Panc1 (cell line): ENCODE data around the gene MATCAP1. TPM values are rescaled to one million over a fixed set of nuclear protein-coding genes. Genes with fewer than 3 reads are reported as not detected.

Source experiments
- ATAC-seq: fragments of 200-7000 bp; cut with Tn5 transposase; 2 replicates; pipeline ENCODE4 v1.9.1; 2020; ENCODE audit warnings: mild to moderate bottlenecking, moderate library complexity
- BruUV-seq: library from RNA; stranded (reverse); fragments of 400-500 nt; replicated peaks from 2 replicates; lab custom pipeline; 2021; lab: Mats Ljungman, UMichigan
- CTCF ChIA-PET: fragments of 300-600 bp; sonication (Branson Sonifier 250); formaldehyde crosslinking; loops from one replicate; lab custom pipeline; 2022; ENCODE audit warnings: antibody characterized with exemption; lab: Charles Lee
- POLR2A ChIA-PET: fragments of 300-600 bp; sonication (Branson Sonifier 250); formaldehyde crosslinking; loops from one replicate; lab custom pipeline; 2022; ENCODE audit warnings: antibody characterized with exemption; lab: Charles Lee
- DNase-seq: peaks from one replicate; pipeline ENCODE4 v3.0.0-alpha.2; 2010; ENCODE audit warnings: low read depth, low spot score
- H3K27ac ChIP-seq: 2 replicates; pipeline ENCODE4 v1.5.1; 2011; ENCODE audit warnings: mild to moderate bottlenecking, low read length, inconsistent platforms
- H3K27me3 ChIP-seq: fragments of 200-500 bp; sonication (Bioruptor generic); 2 replicates; pipeline ENCODE4 v1.6.0; 2014; ENCODE audit warnings: low read length, inconsistent platforms; ENCODE audit not compliant: control insufficient read depth, insufficient read depth
- H3K36me3 ChIP-seq: fragments of 200-500 bp; sonication (Bioruptor generic); 2 replicates; pipeline ENCODE4 v1.5.1; 2014; ENCODE audit warnings: inconsistent platforms, mild to moderate bottlenecking, low read length, moderate library complexity; ENCODE audit not compliant: control insufficient read depth, insufficient read depth
- H3K4me1 ChIP-seq: 2 replicates; pipeline ENCODE4 v1.5.1; 2011; ENCODE audit warnings: inconsistent platforms, mild to moderate bottlenecking, low read length, moderate library complexity; ENCODE audit not compliant: control insufficient read depth, insufficient read depth
- H3K4me3 ChIP-seq, 2 experiments: 2 replicates each; pipeline ENCODE4 v1.5.1; 2011 to 2012; ENCODE audit warnings: low read depth in 2 of 2, low read length in 2 of 2, mild to moderate bottlenecking in 2 of 2, inconsistent platforms in 1 of 2, moderate library complexity in 1 of 2
- H3K9me3 ChIP-seq: fragments of 200-500 bp; sonication (Bioruptor generic); 2 replicates; pipeline ENCODE4 v1.5.1; 2014; ENCODE audit warnings: low read depth, mild to moderate bottlenecking, inconsistent platforms, low read length, moderate library complexity; ENCODE audit not compliant: control insufficient read depth, insufficient read depth
- POLR2AphosphoS5 ChIP-seq: IDR thresholded peaks from 2 replicates; pipeline ENCODE4 v1.6.1; 2012; ENCODE audit warnings: mild to moderate bottlenecking, low read depth, low read length, moderate library complexity
- SIN3A ChIP-seq: IDR thresholded peaks from 2 replicates; pipeline ENCODE4 v1.6.1; 2012; ENCODE audit warnings: low read depth, mild to moderate bottlenecking, low read length, moderate library complexity, borderline replicate concordance; ENCODE audit not compliant: insufficient read depth
- TCF7L2 ChIP-seq: IDR thresholded peaks from 2 replicates; pipeline ENCODE4 v1.6.1; 2011; ENCODE audit warnings: mild to moderate bottlenecking, low read depth, low read length, inconsistent platforms
- in situ Hi-C: cut with HindIII; loops from 2 replicates; pipeline ENCODE4 v1.10.0; 2016; ENCODE audit warnings: low sequenced_read_pairs, low pct_unique_long_range_greater_than_20kb
- intact Hi-C: fragments of 100-400 bp; cut with micrococcal nuclease; formaldehyde crosslinking; loops from one replicate; pipeline ENCODE4 v1.10.0; 2022; ENCODE audit not compliant: unreplicated experiment
- total RNA-seq: library from RNA; stranded (reverse); gene quantifications from one replicate; pipeline ENCODE4 v1.2.1, GENCODE V29; 2021; ENCODE audit not compliant: unreplicated experiment
- TF ChIP-seq, protein P1 (sequence below), 2 experiments: IDR thresholded peaks; 2 replicates each; pipeline ENCODE4 v1.6.1; 2011 to 2012; ENCODE audit warnings: low read depth in 2 of 2, control low read depth in 1 of 2, low read length in 1 of 2, mild to moderate bottlenecking in 1 of 2, moderate library complexity in 1 of 2; ENCODE audit not compliant: insufficient read depth in 1 of 2
- TF ChIP-seq, protein P2 (sequence below): fragments of 450-650 bp; IDR thresholded peaks from 2 replicates; pipeline ENCODE4 v1.5.1; 2017; ENCODE audit warnings: mild to moderate bottlenecking

Gene MATCAP1
- total RNA-seq, 1 experiment from 2014 or later = 13.9 TPM

DNA sequence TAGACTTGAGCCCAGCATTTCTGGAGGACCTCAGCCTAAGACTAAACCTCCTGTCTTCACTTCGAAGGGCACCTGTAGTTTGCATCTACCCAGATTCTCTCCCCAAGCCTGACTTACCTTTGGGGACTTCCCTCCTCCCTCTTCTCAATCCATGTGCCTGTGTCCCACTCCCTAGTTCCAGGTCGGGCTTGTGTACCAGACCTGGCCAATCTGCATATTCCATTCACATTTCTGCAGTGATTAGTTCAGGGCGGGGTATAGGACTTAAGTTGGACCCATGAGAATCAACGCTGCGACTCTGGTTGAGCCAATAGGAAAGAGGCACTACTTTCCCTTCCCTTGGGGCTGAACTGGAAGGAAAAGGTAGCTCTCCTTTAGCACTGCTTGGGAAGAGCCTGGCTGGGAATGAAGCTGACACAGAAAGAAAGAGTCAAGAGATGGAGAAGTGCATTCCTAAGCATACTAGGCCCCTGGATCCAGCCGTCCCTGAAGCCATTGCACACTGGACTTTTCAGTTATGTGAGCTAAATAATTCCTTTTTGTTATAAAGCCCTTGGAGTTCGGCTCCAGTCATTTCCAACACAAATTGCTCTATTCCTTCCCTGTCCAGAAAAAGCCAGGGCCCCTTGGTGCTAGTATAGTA is 26.5 kb downstream of the MATCAP1 start:
- in situ Hi-C loops = no loop called here
- ATAC-seq (no peak), DNase-seq (no peak)
- no peak overlapping the region for H3K27ac ChIP-seq
- no peaks in the 10 kb centered on the region for H3K27me3 ChIP-seq
- TF ChIP-seq, protein P1, sequence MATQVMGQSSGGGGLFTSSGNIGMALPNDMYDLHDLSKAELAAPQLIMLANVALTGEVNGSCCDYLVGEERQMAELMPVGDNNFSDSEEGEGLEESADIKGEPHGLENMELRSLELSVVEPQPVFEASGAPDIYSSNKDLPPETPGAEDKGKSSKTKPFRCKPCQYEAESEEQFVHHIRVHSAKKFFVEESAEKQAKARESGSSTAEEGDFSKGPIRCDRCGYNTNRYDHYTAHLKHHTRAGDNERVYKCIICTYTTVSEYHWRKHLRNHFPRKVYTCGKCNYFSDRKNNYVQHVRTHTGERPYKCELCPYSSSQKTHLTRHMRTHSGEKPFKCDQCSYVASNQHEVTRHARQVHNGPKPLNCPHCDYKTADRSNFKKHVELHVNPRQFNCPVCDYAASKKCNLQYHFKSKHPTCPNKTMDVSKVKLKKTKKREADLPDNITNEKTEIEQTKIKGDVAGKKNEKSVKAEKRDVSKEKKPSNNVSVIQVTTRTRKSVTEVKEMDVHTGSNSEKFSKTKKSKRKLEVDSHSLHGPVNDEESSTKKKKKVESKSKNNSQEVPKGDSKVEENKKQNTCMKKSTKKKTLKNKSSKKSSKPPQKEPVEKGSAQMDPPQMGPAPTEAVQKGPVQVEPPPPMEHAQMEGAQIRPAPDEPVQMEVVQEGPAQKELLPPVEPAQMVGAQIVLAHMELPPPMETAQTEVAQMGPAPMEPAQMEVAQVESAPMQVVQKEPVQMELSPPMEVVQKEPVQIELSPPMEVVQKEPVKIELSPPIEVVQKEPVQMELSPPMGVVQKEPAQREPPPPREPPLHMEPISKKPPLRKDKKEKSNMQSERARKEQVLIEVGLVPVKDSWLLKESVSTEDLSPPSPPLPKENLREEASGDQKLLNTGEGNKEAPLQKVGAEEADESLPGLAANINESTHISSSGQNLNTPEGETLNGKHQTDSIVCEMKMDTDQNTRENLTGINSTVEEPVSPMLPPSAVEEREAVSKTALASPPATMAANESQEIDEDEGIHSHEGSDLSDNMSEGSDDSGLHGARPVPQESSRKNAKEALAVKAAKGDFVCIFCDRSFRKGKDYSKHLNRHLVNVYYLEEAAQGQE (IDR thresholded peaks at IDR 0.05; ENCODE audit: insufficient read depth in 1 of 2, low read depth in 2 of 2, low read length in 1 of 2) = no peak
- TF ChIP-seq POLR2AphosphoS5 (no peak), TCF7L2 (no peak), SIN3A (no peak)
- TF ChIP-seq, protein P2, sequence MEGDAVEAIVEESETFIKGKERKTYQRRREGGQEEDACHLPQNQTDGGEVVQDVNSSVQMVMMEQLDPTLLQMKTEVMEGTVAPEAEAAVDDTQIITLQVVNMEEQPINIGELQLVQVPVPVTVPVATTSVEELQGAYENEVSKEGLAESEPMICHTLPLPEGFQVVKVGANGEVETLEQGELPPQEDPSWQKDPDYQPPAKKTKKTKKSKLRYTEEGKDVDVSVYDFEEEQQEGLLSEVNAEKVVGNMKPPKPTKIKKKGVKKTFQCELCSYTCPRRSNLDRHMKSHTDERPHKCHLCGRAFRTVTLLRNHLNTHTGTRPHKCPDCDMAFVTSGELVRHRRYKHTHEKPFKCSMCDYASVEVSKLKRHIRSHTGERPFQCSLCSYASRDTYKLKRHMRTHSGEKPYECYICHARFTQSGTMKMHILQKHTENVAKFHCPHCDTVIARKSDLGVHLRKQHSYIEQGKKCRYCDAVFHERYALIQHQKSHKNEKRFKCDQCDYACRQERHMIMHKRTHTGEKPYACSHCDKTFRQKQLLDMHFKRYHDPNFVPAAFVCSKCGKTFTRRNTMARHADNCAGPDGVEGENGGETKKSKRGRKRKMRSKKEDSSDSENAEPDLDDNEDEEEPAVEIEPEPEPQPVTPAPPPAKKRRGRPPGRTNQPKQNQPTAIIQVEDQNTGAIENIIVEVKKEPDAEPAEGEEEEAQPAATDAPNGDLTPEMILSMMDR = no peak
- H3K4me3 ChIP-seq = no peak overlapping the region
- CTCF ChIA-PET = interaction anchor here (0.6 kb wide), 1 partner anchor 176 kb away, joined by 5 read pairs; no protein-coding TSS in a partner anchor
- peaks cover 3% of the 10 kb centered on the region; the same call in 1 of the 2 replicates for H3K4me1 ChIP-seq
- no peaks in the 10 kb centered on the region for H3K36me3 ChIP-seq
- H3K9me3 ChIP-seq = no peaks in the 10 kb centered on the region
- intact Hi-C loops = loop anchor here (10.0 kb wide), 2 partner anchors 142 to 182 kb away; no protein-coding TSS in a partner anchor
- TSS peak; percentile 62 for BruUV-seq
- POLR2A ChIA-PET = no interaction called here

DNA sequence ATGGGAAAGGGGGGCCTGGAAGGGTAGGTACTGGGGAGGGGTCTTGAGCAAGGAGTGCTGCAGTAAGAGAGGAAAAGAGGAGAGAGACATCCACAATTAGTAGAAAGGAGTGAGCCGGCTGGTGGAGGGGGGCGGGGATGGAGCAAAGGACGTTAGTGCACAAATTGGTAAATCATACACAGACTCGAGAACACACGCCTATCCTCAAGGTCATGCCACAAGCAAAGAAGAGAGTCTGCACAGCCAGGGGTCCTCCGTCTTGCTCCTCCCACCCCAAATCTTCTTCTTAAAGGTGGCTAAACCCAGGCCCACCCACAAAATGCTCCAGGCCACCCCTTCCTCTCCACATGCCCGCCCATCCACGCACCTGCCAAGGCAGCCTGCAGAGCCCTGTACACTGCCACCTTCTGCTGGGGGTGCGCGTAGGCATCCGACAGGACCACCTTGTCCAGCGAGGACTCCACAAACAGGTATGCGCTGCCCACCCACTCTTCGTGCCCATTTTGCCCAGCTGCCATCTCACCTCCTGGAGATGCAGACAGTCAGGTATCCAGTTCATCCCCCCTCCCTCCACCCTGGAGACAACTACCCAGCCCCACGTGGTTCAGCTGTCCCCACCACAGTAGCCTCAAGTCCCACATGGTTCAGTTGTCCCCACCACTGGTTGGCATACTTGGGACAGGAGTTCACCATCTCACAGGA is 27.5 kb downstream of the MATCAP1 start:
- intact Hi-C loops = loop anchor here (10.0 kb wide), 2 partner anchors 141 to 181 kb away; no protein-coding TSS in a partner anchor
- Histone ChIP-seq H3K4me1 (peaks cover 6% of the 10 kb centered on the region), H3K36me3 (no peaks in the 10 kb centered on the region), H3K9me3 (no peaks in the 10 kb centered on the region), H3K4me3 (no peak overlapping the region), H3K27me3 (no peaks in the 10 kb centered on the region), H3K27ac (no peak overlapping the region)
- in situ Hi-C loops = no loop called here
- CTCF ChIA-PET = no interaction called here
- BruUV-seq = no TSS peak
- DNase-seq (no peak), ATAC-seq (no peak)
- TF ChIP-seq, protein P2 = no peak
- no peak for TF ChIP-seq POLR2AphosphoS5
- no peak for TF ChIP-seq TCF7L2
- TF ChIP-seq SIN3A = no peak
- TF ChIP-seq, protein P1 (IDR thresholded peaks at IDR 0.05; ENCODE audit: insufficient read depth in 1 of 2, low read depth in 2 of 2, low read length in 1 of 2) = no peak
- POLR2A ChIA-PET = no interaction called here
